ENCODE measurements around the gene NPHP1. TPM values are rescaled to one million over a fixed set of nuclear protein-coding genes. Genes with fewer than 3 reads are reported as not detected.

Gene NPHP1
- total RNA-seq, 4 donors from 2014 or later = 4.2 to 11.4 (median 6.7) TPM

DNA sequence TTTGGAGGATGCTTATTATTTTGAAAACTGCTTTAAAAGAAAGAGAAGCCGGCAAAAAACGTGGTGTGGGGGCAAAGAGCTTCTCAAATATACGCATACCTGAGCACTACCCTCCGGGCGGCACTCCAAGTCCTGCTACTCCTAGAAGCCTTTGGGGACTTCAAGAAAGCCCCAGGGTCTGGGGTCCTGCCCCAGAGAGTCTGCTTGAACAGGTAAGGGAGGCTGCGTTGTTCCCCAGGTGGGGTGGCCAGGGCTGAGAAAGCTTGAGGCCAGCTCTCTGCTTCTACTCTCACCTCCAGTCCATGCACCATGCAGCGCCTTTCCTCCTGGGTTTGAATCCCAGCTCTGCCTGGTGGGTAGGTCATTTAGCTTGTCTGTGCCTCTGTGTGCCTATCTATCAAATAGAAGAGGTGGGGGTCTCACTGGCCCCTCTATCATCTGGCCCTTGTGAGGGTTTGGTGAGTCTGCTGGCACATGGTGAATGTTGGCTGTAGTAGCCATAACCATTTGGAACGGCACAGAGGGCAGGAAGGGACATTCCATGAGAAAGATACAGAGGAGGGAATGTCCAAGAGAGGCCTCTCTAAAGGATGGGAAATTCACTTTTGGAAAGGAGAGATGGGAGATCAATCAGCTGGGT lies 108.7 kb downstream of the NPHP1 start:
- TF ChIP-seq, protein P1, sequence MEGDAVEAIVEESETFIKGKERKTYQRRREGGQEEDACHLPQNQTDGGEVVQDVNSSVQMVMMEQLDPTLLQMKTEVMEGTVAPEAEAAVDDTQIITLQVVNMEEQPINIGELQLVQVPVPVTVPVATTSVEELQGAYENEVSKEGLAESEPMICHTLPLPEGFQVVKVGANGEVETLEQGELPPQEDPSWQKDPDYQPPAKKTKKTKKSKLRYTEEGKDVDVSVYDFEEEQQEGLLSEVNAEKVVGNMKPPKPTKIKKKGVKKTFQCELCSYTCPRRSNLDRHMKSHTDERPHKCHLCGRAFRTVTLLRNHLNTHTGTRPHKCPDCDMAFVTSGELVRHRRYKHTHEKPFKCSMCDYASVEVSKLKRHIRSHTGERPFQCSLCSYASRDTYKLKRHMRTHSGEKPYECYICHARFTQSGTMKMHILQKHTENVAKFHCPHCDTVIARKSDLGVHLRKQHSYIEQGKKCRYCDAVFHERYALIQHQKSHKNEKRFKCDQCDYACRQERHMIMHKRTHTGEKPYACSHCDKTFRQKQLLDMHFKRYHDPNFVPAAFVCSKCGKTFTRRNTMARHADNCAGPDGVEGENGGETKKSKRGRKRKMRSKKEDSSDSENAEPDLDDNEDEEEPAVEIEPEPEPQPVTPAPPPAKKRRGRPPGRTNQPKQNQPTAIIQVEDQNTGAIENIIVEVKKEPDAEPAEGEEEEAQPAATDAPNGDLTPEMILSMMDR (IDR thresholded peaks at IDR 0.05; ENCODE audit: low read depth) = no peak

Small RNA genes lying within 50 kb of the gene (small RNA-seq; reads per million reads assigned to genes)
- not detected for gene MIR4436B1

Other genes with a start within 250 kb of the NPHP1 start
- gene MALL, start 89.2 kb downstream of the NPHP1 start, total RNA-seq = 1 to 10 TPM; 7.2 to 9.5 (median 7.6) TPM
- gene MTLN, start 7.5 kb upstream of the NPHP1 start, total RNA-seq = 100 to 1,000 TPM in 3 of 4 donors, 10 to 100 TPM in 1; 80.2 to 159 (median 131) TPM

Data from subcutaneous adipose tissue (tissue), 4 donors.